Measurements from ENCODE around the gene CD300LF.

- no peak for TF ChIP-seq CTCF (IDR thresholded peaks at IDR 0.05)
- no peak for TF ChIP-seq POLR2A (IDR thresholded peaks at IDR 0.05)
Observed at GRCh38 chr17:74754832-74755231, 42.1 kb upstream of the CD300LF start.
